HUES6 (cell line): Measurements from ENCODE around the gene HLA-C.
"Not testable (repeated sequence)": the region's sequence is repeated elsewhere in the genome, so short reads cannot be mapped to it uniquely, and the experiment has no call there.

Source experiments
- H3K27ac ChIP-seq: 2 replicates; pipeline ENCODE4 v1.7.0; 2013; ENCODE audit warnings: low read depth, mild to moderate bottlenecking, low read length, inconsistent platforms
- H3K27me3 ChIP-seq: 2 replicates; pipeline ENCODE4 v1.6.1; 2013; ENCODE audit warnings: low read length; ENCODE audit not compliant: control insufficient read depth, insufficient read depth
- H3K36me3 ChIP-seq: 2 replicates; pipeline ENCODE4 v1.6.1; 2013; ENCODE audit warnings: low read length; ENCODE audit not compliant: control insufficient read depth, insufficient read depth
- H3K4me1 ChIP-seq: 2 replicates; pipeline ENCODE4 v1.6.1; 2013; ENCODE audit warnings: low read length; ENCODE audit not compliant: control insufficient read depth, insufficient read depth
- H3K4me3 ChIP-seq: 2 replicates; pipeline ENCODE4 v1.5.1; 2013; ENCODE audit warnings: low read depth, low read length
- H3K9ac ChIP-seq: one replicate; pipeline ENCODE4 v1.6.1; 2013; ENCODE audit warnings: mild to moderate bottlenecking, low read length
- H3K9me3 ChIP-seq: 2 replicates; pipeline ENCODE4 v1.6.1; 2013; ENCODE audit warnings: low read depth, low read length; ENCODE audit not compliant: control insufficient read depth, insufficient read depth

HLA-C gene

DNA sequence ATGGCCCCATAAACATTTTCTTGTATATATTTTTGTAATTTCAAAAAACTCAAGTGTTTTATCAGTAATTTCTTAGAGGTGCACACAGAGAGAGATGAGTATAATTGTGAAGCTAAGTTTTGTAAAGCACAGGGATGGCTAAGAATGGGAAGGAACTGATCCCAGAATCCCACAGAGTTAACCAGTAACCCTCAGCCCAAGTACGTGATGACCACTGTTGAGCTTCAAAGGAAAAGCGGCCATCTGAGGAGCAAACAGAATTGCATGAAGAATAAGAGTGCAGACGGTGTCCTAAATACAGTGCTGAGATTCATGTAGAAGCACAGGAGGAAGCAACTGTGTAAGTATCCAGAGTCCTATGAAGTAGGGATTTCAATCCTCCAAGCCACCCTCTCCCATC is 28.1 kb upstream of the HLA-C start:
- Histone ChIP-seq H3K4me1 (no peaks in the 10 kb centered on the region), H3K4me3 (no peak overlapping the region), H3K9ac (no peak overlapping the region), H3K36me3 (no peaks in the 10 kb centered on the region), H3K9me3 (no peaks in the 10 kb centered on the region), H3K27me3 (peaks cover 52% of the 10 kb centered on the region), H3K27ac (no peak overlapping the region)

- H3K9ac ChIP-seq = no peak overlapping the region
- no peaks in the 10 kb centered on the region for H3K9me3 ChIP-seq
- no peak overlapping the region for H3K4me3 ChIP-seq
- H3K27ac ChIP-seq = no peak overlapping the region
- peaks cover 50% of the 10 kb centered on the region for H3K27me3 ChIP-seq
- no peaks in the 10 kb centered on the region for H3K36me3 ChIP-seq
- H3K4me1 ChIP-seq = no peaks in the 10 kb centered on the region
These were observed 27.6 kb upstream of the HLA-C start for GRCh38 chr6:31299511-31299910.

GRCh38 chr6:31294056-31294455 is 22.2 kb upstream of the HLA-C start:
- peaks cover 33% of the 10 kb centered on the region for H3K27me3 ChIP-seq
- no peaks in the 10 kb centered on the region for H3K36me3 ChIP-seq
- H3K9ac ChIP-seq = no peak overlapping the region
- H3K27ac ChIP-seq = no peak overlapping the region
- H3K4me3 ChIP-seq = no peak overlapping the region
- H3K9me3 ChIP-seq = no peaks in the 10 kb centered on the region
- H3K4me1 ChIP-seq = no peaks in the 10 kb centered on the region

DNA sequence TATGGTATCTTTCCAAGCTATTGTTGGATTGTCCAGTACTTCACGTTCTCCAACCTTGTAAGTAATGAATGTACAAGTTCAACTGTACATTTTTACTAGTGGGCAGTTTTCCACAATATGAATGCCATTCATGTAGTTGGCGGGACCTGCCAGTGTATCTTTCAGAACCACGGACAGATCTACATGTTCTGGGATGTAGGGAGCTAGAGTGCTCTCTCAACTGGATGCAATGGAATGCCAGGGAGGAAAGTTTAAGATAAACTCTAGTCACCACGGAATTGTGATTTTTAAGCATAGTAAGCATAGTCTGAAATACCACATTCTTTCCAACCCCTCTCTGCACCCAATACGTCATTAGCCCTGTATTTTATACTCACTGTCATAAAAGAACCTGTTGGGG is 21.5 kb upstream of the HLA-C start:
- Histone ChIP-seq H3K27ac (no peak overlapping the region), H3K9ac (no peak overlapping the region), H3K4me3 (no peak overlapping the region), H3K27me3 (peaks cover 34% of the 10 kb centered on the region), H3K4me1 (no peaks in the 10 kb centered on the region), H3K36me3 (no peaks in the 10 kb centered on the region), H3K9me3 (no peaks in the 10 kb centered on the region)

DNA sequence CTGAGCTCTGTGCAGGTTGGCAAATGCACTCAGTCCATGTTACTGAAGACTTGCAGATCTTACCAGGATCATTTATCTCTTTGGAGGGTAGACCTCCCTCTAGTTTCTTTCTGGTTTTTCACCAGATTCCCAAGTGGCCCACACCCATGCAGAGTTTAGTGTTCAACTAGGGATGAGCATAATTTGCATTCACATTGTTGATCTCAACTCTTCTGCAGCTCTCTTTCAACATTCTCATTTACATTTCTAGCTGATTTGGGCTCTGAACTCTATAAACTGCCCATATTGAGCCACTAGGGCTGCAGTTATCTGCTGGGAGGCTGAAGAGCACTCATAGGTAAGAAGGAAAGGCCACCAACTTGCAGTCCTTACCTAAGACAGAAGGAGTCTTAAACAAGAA is 17.9 kb upstream of the HLA-C start:
- Histone ChIP-seq H3K27me3 (peaks cover 20% of the 10 kb centered on the region), H3K36me3 (no peaks in the 10 kb centered on the region), H3K9me3 (no peaks in the 10 kb centered on the region), H3K4me1 (no peaks in the 10 kb centered on the region), H3K9ac (no peak overlapping the region), H3K4me3 (no peak overlapping the region), H3K27ac (no peak overlapping the region)

- Histone ChIP-seq H3K4me1 (no peaks in the 10 kb centered on the region), H3K27me3 (peaks cover 17% of the 10 kb centered on the region), H3K4me3 (no peak overlapping the region), H3K36me3 (no peaks in the 10 kb centered on the region), H3K9ac (no peak overlapping the region), H3K9me3 (no peaks in the 10 kb centered on the region), H3K27ac (no peak overlapping the region)
These were observed 15.7 kb upstream of the HLA-C start for GRCh38 chr6:31287619-31288018.

- Histone ChIP-seq H3K27me3 (peaks cover 8% of the 10 kb centered on the region), H3K9ac (no peak overlapping the region), H3K4me3 (no peak overlapping the region), H3K36me3 (no peaks in the 10 kb centered on the region), H3K4me1 (no peaks in the 10 kb centered on the region), H3K27ac (no peak overlapping the region), H3K9me3 (no peaks in the 10 kb centered on the region)
These were observed 14.1 kb upstream of the HLA-C start for GRCh38 chr6:31285982-31286381.

DNA sequence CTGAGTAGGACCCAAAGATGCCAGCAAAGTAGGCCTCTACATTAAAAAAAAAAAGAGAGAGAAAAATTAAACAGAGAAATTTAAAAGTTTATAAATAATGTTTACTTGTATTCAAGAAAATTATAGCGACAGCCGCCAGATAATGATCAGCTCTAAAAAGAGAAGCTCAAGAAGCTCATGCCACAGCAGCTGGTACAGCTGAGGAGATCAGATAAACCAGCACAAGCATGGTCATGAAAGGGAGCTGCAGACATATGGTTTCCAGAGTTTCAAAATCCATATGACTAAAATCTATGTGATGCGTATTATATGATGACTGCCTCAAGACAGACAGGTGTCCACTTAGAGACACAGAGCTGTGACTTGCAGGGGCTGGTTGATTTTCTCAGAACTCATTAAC is 13.6 kb upstream of the HLA-C start:
- Histone ChIP-seq H3K4me3 (no peak overlapping the region), H3K27me3 (peaks cover 7% of the 10 kb centered on the region), H3K9ac (no peak overlapping the region), H3K4me1 (no peaks in the 10 kb centered on the region), H3K27ac (no peak overlapping the region), H3K9me3 (no peaks in the 10 kb centered on the region), H3K36me3 (no peaks in the 10 kb centered on the region)

- H3K4me3 ChIP-seq, H3K9ac ChIP-seq, H3K27ac ChIP-seq, H3K9me3 ChIP-seq, H3K36me3 ChIP-seq, H3K4me1 ChIP-seq: not testable (repeated sequence)
- H3K27me3 ChIP-seq = peaks cover 28% of the 10 kb centered on the region
These were observed 7.8 kb upstream of the HLA-C start for GRCh38 chr6:31279647-31280046.

GRCh38 chr6:31272836-31273626 is 1.1 kb upstream of the HLA-C start:
- peaks cover 4% of the 10 kb centered on the region; the same call in 1 of the 2 replicates for H3K4me1 ChIP-seq
- no peak overlapping the region for H3K9ac ChIP-seq
- peak overlapping the region; percentile 90 for H3K4me3 ChIP-seq
- no peak overlapping the region for H3K27ac ChIP-seq
- H3K36me3 ChIP-seq = peaks cover 25% of the 10 kb centered on the region
- H3K27me3 ChIP-seq = peaks cover 48% of the 10 kb centered on the region
- H3K9me3 ChIP-seq = no peaks in the 10 kb centered on the region

GRCh38 chr6:31272436-31272835 is 544 bp upstream of the HLA-C start:
- Histone ChIP-seq H3K9me3 (no peaks in the 10 kb centered on the region), H3K36me3 (peaks cover 27% of the 10 kb centered on the region), H3K4me1 (peaks cover 4% of the 10 kb centered on the region; the same call in 1 of the 2 replicates), H3K27ac (no peak overlapping the region), H3K4me3 (peak overlapping the region; percentile 90), H3K9ac (no peak overlapping the region), H3K27me3 (peaks cover 42% of the 10 kb centered on the region)
